ENCODE measurements around the gene BSDC1.

Gene BSDC1

DNA sequence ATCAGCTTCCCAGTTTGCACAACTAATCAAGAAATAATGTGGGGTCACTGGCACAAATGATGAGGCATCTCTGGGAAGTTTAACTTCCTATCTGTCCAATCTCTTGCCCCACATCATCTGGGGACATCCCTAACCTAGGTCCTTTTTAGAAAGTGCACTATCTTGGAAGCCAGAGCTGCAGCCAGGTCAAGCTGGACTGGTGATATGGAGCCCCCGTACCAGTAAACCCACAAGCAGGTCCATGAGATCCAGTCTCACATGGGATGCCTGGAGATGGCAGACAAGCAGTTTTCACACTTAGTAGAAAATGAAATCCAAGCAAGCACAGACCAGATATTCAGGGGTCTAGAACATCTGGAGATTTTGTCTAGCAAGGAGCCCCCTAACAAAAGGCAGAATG is 27.5 kb upstream of the BSDC1 start:
- no peak for DNase-seq (ENCODE audit: low read depth, low spot score)
- in situ Hi-C loops (cut with HindIII; ENCODE audit: low sequenced_read_pairs): no loop called here
- no peak overlapping the region for H3K4me3 ChIP-seq (ENCODE audit: low read depth, low read length)
- TF ChIP-seq, protein P1, sequence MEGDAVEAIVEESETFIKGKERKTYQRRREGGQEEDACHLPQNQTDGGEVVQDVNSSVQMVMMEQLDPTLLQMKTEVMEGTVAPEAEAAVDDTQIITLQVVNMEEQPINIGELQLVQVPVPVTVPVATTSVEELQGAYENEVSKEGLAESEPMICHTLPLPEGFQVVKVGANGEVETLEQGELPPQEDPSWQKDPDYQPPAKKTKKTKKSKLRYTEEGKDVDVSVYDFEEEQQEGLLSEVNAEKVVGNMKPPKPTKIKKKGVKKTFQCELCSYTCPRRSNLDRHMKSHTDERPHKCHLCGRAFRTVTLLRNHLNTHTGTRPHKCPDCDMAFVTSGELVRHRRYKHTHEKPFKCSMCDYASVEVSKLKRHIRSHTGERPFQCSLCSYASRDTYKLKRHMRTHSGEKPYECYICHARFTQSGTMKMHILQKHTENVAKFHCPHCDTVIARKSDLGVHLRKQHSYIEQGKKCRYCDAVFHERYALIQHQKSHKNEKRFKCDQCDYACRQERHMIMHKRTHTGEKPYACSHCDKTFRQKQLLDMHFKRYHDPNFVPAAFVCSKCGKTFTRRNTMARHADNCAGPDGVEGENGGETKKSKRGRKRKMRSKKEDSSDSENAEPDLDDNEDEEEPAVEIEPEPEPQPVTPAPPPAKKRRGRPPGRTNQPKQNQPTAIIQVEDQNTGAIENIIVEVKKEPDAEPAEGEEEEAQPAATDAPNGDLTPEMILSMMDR (IDR thresholded peaks at IDR 0.05; ENCODE audit: low read depth, low read length): no peak

DNA sequence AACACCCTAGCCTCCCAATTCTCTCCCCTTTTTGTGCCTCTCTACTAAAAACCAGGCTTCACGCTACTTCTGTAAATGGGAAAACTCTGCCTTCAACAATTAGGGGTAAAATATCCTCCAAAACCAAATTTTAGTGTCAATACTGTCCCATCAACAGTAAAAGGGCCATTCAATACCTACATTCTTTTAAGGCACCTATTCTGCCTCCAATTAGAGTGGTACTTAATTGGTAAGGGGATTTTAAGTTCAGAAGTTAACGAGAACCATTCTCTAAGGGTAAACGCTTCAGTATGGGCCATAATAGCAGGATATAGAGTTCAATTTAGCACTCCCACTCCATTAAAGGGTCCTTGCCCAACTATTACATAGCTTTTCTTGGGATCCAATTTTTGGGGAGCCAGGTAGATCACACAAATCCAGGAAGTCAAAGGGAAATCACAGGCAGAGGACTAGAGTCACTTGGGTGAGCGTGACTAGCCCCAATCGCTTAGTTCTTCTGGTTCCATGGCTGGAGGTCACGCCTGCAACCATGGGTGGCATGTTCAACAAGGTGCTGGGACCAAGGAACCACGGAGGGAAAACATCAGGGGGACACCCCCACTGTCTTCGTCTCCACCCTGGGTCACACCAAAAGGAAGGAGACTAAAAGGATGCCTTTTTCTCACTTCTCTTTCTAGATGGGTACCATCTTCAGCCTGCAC is 20.1 kb upstream of the BSDC1 start:
- TF ChIP-seq, protein P1 (IDR thresholded peaks at IDR 0.05; ENCODE audit: low read depth, low read length): no peak
- in situ Hi-C loops (cut with HindIII; ENCODE audit: low sequenced_read_pairs): no loop called here
- no peak overlapping the region for H3K4me3 ChIP-seq (ENCODE audit: low read depth, low read length)
- no peak for DNase-seq (ENCODE audit: low read depth, low spot score)

DNA sequence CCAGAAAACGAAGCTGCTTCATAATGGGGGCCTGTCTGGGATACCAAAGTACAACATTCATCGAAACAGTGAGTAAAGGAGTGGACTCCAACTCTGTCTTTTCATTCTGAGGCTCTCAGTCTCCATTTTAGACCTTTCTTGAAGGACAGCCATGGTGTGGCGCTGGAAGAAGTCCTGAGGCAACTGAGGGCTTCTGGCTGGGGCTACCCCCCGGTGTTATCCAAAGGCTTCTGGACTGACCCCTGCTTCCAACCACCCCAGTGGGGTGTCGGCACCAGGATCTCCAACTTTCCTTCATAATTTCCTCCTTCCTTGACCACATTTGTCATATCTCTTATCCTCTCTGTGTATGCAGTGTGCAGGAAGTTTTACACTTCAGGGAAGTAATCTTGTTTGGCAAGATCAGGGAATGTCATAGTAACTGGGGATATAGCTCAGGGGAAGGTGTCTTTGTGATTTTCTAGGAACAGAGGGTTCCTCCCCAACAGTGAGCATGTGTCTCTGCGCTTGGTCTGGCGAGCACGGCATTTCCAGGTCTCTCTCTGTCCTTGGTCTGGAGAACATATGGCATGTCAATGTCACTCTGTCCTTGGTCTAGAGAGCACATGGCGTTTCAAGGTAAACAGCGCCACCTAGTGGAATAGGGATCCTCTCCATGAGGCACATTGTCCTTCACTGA is 19.4 kb upstream of the BSDC1 start:
- H3K4me3 ChIP-seq (ENCODE audit: low read depth, low read length): no peak overlapping the region
- TF ChIP-seq, protein P1 (IDR thresholded peaks at IDR 0.05; ENCODE audit: low read depth, low read length): peak; percentile 64
- in situ Hi-C loops (cut with HindIII; ENCODE audit: low sequenced_read_pairs): no loop called here
- peak; percentile 27 for DNase-seq (ENCODE audit: low read depth, low spot score)

DNA sequence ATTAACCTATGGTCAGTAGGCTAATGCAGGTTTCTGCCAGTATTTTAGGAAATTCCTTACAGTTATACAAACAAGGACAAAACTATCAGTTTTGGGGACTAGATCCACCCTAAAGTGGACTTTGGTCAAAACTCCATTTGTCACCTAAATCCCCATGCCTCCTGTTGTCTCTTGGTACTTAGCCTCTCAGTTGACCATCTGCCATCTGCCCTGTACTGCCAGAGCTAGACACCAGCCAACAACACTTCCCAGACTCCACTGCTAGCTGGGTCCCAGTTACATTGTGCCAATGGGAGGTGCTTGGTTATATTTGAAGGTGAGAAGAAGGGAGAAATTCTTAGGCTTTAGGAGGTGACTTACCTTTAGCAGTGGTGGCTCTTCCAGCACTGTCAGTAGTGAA is 17.0 kb upstream of the BSDC1 start:
- H3K4me3 ChIP-seq (ENCODE audit: low read depth, low read length): no peak overlapping the region
- in situ Hi-C loops (cut with HindIII; ENCODE audit: low sequenced_read_pairs): no loop called here

DNA sequence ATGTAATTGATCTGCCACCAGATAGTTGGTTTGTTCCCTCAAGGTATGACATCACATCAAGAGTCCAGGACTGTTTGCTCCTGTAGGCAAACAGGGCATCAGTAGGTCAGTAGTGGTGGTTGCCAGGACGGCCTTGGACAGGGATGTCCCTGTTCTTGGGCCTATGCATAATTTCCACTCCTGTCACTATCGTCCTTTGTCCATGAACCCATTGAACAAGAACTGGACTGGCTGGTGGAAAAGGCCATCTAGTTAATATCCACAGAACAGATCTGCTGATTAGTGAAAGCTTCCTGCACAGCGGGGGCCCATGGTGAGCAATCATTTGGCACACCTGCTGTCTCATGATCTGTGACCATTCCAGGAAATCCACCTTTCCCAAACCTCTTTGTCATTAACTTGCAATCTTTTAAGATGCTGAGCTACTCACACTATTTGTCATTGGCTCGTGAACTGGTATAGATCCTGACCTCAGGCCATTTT is 12.4 kb upstream of the BSDC1 start:
- in situ Hi-C loops (cut with HindIII; ENCODE audit: low sequenced_read_pairs): no loop called here
- no peak overlapping the region for H3K4me3 ChIP-seq (ENCODE audit: low read depth, low read length)
- no peak for DNase-seq (ENCODE audit: low read depth, low spot score)
- TF ChIP-seq, protein P1 (IDR thresholded peaks at IDR 0.05; ENCODE audit: low read depth, low read length): no peak

More for the DNA sequence above, 17.0 kb upstream of the BSDC1 start:
- TF ChIP-seq, protein P1 (IDR thresholded peaks at IDR 0.05; ENCODE audit: low read depth, low read length): no peak
- DNase-seq (ENCODE audit: low read depth, low spot score): no peak

DNA sequence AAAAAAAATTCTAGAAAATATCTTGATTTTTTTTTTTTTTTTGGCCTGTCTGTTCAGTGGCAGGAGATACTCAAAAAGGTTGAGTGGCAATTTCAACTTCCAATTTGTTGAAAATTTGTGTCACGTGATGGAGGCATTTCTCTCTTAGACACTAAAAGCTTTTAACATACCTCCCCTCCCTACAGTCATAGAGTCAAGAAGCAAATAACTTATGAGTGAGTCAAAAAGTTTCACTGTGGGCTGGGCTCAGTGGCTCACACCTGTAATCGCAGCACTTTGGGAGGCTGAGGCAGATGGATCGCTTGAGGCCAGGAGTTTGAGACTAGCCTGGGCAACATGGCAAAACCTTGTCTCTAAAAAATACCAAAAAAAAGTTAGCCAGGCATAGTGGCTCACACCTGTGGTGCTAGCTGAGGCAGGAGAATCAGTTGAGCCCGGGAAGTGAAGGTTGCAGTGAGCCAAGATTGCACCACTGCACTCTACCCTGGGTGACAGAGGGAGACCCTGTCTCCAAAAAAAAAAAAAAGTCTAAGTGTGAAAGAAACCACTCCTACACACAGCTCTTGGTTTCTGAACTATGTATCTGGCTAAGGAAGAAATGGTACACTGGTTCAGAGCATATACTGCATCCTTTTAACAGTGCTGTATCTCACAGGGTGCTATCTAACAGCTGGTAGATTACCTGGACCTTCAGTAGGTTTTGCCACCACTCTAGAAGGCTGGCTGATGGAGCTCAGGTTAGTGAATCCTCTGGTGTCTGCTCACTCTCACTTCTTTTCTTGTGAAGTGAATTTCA is 11.6 kb upstream of the BSDC1 start:
- H3K4me3 ChIP-seq (ENCODE audit: low read depth, low read length): no peak overlapping the region
- no peak for DNase-seq (ENCODE audit: low read depth, low spot score)
- TF ChIP-seq, protein P1 (IDR thresholded peaks at IDR 0.05; ENCODE audit: low read depth, low read length): no peak
- in situ Hi-C loops (cut with HindIII; ENCODE audit: low sequenced_read_pairs): no loop called here
